Neural cell (in vitro differentiated cells): ENCODE data around the gene TBX4.

Source experiments
- EP300 ChIP-seq: fragments of 450-650 bp; conservative IDR thresholded peaks from 2 replicates; pipeline ENCODE4 v1.6.1; 2014; ENCODE audit warnings: antibody characterized with exemption, mild to moderate bottlenecking, moderate library complexity; ENCODE audit not compliant: poor library complexity, severe bottlenecking
- EZH2 ChIP-seq: fragments of 200-600, 300-800 bp; shearing (Covaris generic), sonication (generic); IDR thresholded peaks from 2 replicates; pipeline ENCODE4 v1.6.1; 2014; ENCODE audit warnings: antibody characterized with exemption, low read length, borderline replicate concordance, mild to moderate bottlenecking; ENCODE audit not compliant: insufficient read depth, poor library complexity, severe bottlenecking
- POLR2AphosphoS5 ChIP-seq: IDR thresholded peaks from 2 replicates; pipeline ENCODE4 v1.6.1; 2012
- RAD21 ChIP-seq: fragments of 450-650 bp; conservative IDR thresholded peaks from 2 replicates; pipeline ENCODE4 v1.6.1; 2014; ENCODE audit warnings: antibody characterized with exemption, mild to moderate bottlenecking, moderate library complexity
- SMC3 ChIP-seq: fragments of 450-650 bp; conservative IDR thresholded peaks from 2 replicates; pipeline ENCODE4 v1.6.1; 2014; ENCODE audit warnings: antibody characterized with exemption, mild to moderate bottlenecking, moderate library complexity; ENCODE audit not compliant: poor library complexity
- TAF1 ChIP-seq: IDR thresholded peaks from 2 replicates; pipeline ENCODE4 v1.6.1; 2012; ENCODE audit warnings: low read depth
- TF ChIP-seq, protein P1 (sequence below): fragments of 450-650 bp; IDR thresholded peaks from 2 replicates; pipeline ENCODE4 v1.5.1; 2014; ENCODE audit warnings: antibody characterized with exemption, mild to moderate bottlenecking, moderate library complexity; ENCODE audit not compliant: poor library complexity, severe bottlenecking
- TF ChIP-seq, protein P2 (sequence below): IDR thresholded peaks from 2 replicates; pipeline ENCODE4 v1.6.1; 2012; ENCODE audit warnings: borderline replicate concordance

DNA sequence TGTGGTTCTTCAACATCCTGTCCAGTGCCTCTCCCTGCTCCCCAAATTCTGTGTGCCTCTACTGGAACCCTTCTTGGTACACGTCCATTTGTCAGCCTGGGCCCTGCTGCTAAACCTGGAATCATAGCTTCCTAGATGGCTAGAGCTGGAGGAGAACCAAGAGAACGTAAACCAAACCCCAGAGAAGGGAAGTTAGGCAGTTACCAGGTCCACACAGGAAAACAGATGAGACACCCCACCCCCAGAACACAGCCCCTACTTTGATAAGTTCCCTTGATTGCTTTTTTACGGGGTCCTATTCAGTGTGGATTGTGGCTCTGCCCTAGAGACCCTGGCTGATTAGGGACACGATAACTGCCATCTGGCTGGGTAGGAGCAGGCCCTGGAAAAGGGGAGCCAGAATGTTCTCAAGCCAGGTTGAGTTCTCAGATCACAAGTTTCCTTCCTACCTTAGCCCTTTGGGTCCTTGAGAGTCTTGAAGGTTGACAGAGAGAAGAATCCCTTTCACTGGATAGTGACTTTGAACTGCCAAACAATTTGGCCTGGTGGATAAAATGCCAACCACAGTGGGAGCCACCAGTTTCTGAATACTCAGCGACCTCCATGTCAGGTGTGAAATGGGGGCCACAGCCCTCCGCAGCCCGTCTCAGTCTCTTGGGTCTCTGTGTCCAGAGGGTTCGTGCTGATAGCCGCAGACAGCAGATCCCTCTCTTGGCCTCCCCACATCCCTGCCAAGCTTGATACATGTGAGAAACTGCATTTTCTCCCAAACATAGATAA, 7.9 kb downstream of the TBX4 start:
- TF ChIP-seq, protein P1, sequence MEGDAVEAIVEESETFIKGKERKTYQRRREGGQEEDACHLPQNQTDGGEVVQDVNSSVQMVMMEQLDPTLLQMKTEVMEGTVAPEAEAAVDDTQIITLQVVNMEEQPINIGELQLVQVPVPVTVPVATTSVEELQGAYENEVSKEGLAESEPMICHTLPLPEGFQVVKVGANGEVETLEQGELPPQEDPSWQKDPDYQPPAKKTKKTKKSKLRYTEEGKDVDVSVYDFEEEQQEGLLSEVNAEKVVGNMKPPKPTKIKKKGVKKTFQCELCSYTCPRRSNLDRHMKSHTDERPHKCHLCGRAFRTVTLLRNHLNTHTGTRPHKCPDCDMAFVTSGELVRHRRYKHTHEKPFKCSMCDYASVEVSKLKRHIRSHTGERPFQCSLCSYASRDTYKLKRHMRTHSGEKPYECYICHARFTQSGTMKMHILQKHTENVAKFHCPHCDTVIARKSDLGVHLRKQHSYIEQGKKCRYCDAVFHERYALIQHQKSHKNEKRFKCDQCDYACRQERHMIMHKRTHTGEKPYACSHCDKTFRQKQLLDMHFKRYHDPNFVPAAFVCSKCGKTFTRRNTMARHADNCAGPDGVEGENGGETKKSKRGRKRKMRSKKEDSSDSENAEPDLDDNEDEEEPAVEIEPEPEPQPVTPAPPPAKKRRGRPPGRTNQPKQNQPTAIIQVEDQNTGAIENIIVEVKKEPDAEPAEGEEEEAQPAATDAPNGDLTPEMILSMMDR = no peak
- TF ChIP-seq EZH2 (no peak), EP300 (no peak), POLR2AphosphoS5 (no peak), SMC3 (no peak), TAF1 (no peak), RAD21 (no peak)
- TF ChIP-seq, protein P2, sequence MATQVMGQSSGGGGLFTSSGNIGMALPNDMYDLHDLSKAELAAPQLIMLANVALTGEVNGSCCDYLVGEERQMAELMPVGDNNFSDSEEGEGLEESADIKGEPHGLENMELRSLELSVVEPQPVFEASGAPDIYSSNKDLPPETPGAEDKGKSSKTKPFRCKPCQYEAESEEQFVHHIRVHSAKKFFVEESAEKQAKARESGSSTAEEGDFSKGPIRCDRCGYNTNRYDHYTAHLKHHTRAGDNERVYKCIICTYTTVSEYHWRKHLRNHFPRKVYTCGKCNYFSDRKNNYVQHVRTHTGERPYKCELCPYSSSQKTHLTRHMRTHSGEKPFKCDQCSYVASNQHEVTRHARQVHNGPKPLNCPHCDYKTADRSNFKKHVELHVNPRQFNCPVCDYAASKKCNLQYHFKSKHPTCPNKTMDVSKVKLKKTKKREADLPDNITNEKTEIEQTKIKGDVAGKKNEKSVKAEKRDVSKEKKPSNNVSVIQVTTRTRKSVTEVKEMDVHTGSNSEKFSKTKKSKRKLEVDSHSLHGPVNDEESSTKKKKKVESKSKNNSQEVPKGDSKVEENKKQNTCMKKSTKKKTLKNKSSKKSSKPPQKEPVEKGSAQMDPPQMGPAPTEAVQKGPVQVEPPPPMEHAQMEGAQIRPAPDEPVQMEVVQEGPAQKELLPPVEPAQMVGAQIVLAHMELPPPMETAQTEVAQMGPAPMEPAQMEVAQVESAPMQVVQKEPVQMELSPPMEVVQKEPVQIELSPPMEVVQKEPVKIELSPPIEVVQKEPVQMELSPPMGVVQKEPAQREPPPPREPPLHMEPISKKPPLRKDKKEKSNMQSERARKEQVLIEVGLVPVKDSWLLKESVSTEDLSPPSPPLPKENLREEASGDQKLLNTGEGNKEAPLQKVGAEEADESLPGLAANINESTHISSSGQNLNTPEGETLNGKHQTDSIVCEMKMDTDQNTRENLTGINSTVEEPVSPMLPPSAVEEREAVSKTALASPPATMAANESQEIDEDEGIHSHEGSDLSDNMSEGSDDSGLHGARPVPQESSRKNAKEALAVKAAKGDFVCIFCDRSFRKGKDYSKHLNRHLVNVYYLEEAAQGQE = no peak
